ENCODE data around the gene TESK2. TPM values are rescaled to one million over a fixed set of nuclear protein-coding genes. Genes with fewer than 3 reads are reported as not detected.

Gene TESK2
- total and polyA plus RNA-seq, 2 experiments from 2014 or later = 1.1 to 1.5 TPM

- Histone ChIP-seq H3K27me3 (replicated peaks; ENCODE audit: insufficient read depth) (no peaks in the 10 kb centered on the region), H3K4me2 (ENCODE audit: unreplicated experiment) (no peak overlapping the region), H2AFZ (no peak overlapping the region), H3K4me1 (ENCODE audit: insufficient read depth) (no peaks in the 10 kb centered on the region), H3K36me3 (ENCODE audit: low read depth) (no peaks in the 10 kb centered on the region), H3F3A (ENCODE audit: insufficient read depth) (no peaks in the 10 kb centered on the region), H3K9me2 (ENCODE audit: insufficient read depth) (no peaks in the 10 kb centered on the region), H3K79me2 (ENCODE audit: insufficient read depth) (no peaks in the 10 kb centered on the region), H3K9ac (no peak overlapping the region), H3K4me3 (no peak overlapping the region), H3K9me3 (ENCODE audit: low read depth) (no peaks in the 10 kb centered on the region), H4K20me1 (ENCODE audit: insufficient read depth) (no peaks in the 10 kb centered on the region), H3K27ac (no peak overlapping the region)
- DNase-seq = no peak
- in situ Hi-C loops (cut with MboI) = no loop called here
- TF ChIP-seq EZH2phosphoT487 (IDR thresholded peaks at IDR 0.05; ENCODE audit: insufficient read depth, low read depth) = no peak
- WGBS, 2 experiments (ENCODE audit: low coverage in 1 of 2, low lambda C conversion rate in 2 of 2, missing lambda C conversion rate in 2 of 2) = 81 to 86% methylated on average over 4 of the region's 4 CpGs
Measured at GRCh38 chr1:45397285-45397684, 93.7 kb downstream of the TESK2 start.

GRCh38 chr1:45395582-45395981, 95.4 kb downstream of the TESK2 start:
- TF ChIP-seq EZH2 (IDR thresholded peaks at IDR 0.05; ENCODE audit: insufficient read depth, poor library complexity, severe bottlenecking) = no peak
- TF ChIP-seq EZH2phosphoT487 (IDR thresholded peaks at IDR 0.05; ENCODE audit: insufficient read depth, low read depth) = no peak
- Histone ChIP-seq H3K9ac (no peak overlapping the region), H3K27ac (no peak overlapping the region), H3K4me2 (ENCODE audit: unreplicated experiment) (no peak overlapping the region), H3K79me2 (ENCODE audit: insufficient read depth) (no peaks in the 10 kb centered on the region), H3K9me3 (ENCODE audit: low read depth) (no peaks in the 10 kb centered on the region), H3F3A (ENCODE audit: insufficient read depth) (no peaks in the 10 kb centered on the region), H3K4me1 (ENCODE audit: insufficient read depth) (no peaks in the 10 kb centered on the region), H3K36me3 (ENCODE audit: low read depth) (no peaks in the 10 kb centered on the region), H3K9me2 (ENCODE audit: insufficient read depth) (no peaks in the 10 kb centered on the region), H4K20me1 (ENCODE audit: insufficient read depth) (no peaks in the 10 kb centered on the region), H3K4me3 (no peak overlapping the region), H2AFZ (no peak overlapping the region), H3K27me3 (replicated peaks; ENCODE audit: insufficient read depth) (no peaks in the 10 kb centered on the region)
- 91 to 96% methylated on average over 1 of the region's 1 CpG for WGBS, 2 experiments (ENCODE audit: low coverage in 1 of 2, low lambda C conversion rate in 2 of 2, missing lambda C conversion rate in 2 of 2)
- DNase-seq = no peak
- in situ Hi-C loops (cut with MboI) = no loop called here

GRCh38 chr1:45395051-45395450, 95.9 kb downstream of the TESK2 start:
- 85 to 90% methylated on average over 2 of the region's 2 CpGs for WGBS, 2 experiments (ENCODE audit: low coverage in 1 of 2, low lambda C conversion rate in 2 of 2, missing lambda C conversion rate in 2 of 2)
- H3K9me3 ChIP-seq (ENCODE audit: low read depth) = no peaks in the 10 kb centered on the region
- no peak overlapping the region for H2AFZ ChIP-seq
- H3F3A ChIP-seq (ENCODE audit: insufficient read depth) = no peaks in the 10 kb centered on the region
- H3K9ac ChIP-seq = no peak overlapping the region
- no peaks in the 10 kb centered on the region for H3K27me3 ChIP-seq (replicated peaks; ENCODE audit: insufficient read depth)
- H3K4me3 ChIP-seq = no peak overlapping the region
- in situ Hi-C loops (cut with MboI) = no loop called here
- H3K27ac ChIP-seq = no peak overlapping the region
- no peaks in the 10 kb centered on the region for H3K36me3 ChIP-seq (ENCODE audit: low read depth)
- H4K20me1 ChIP-seq (ENCODE audit: insufficient read depth) = no peaks in the 10 kb centered on the region
- H3K9me2 ChIP-seq (ENCODE audit: insufficient read depth) = no peaks in the 10 kb centered on the region
- H3K4me1 ChIP-seq (ENCODE audit: insufficient read depth) = no peaks in the 10 kb centered on the region
- TF ChIP-seq EZH2phosphoT487 (IDR thresholded peaks at IDR 0.05; ENCODE audit: insufficient read depth, low read depth) (no peak), EZH2 (IDR thresholded peaks at IDR 0.05; ENCODE audit: insufficient read depth, poor library complexity, severe bottlenecking) (no peak)
- no peak overlapping the region for H3K4me2 ChIP-seq (ENCODE audit: unreplicated experiment)
- no peaks in the 10 kb centered on the region for H3K79me2 ChIP-seq (ENCODE audit: insufficient read depth)
- no peak for DNase-seq

GRCh38 chr1:45394342-45394741, 96.6 kb downstream of the TESK2 start:
- H3K27me3 ChIP-seq (replicated peaks; ENCODE audit: insufficient read depth) = no peaks in the 10 kb centered on the region
- no peak overlapping the region for H2AFZ ChIP-seq
- no peaks in the 10 kb centered on the region for H3K79me2 ChIP-seq (ENCODE audit: insufficient read depth)
- no peaks in the 10 kb centered on the region for H3K36me3 ChIP-seq (ENCODE audit: low read depth)
- no peak for DNase-seq
- H3K4me1 ChIP-seq (ENCODE audit: insufficient read depth) = no peaks in the 10 kb centered on the region
- H3K4me3 ChIP-seq = no peak overlapping the region
- H3K27ac ChIP-seq = no peak overlapping the region
- H3K4me2 ChIP-seq (ENCODE audit: unreplicated experiment) = no peak overlapping the region
- TF ChIP-seq EZH2 (IDR thresholded peaks at IDR 0.05; ENCODE audit: insufficient read depth, poor library complexity, severe bottlenecking) (no peak), EZH2phosphoT487 (IDR thresholded peaks at IDR 0.05; ENCODE audit: insufficient read depth, low read depth) (no peak)
- H4K20me1 ChIP-seq (ENCODE audit: insufficient read depth) = no peaks in the 10 kb centered on the region
- no peaks in the 10 kb centered on the region for H3K9me3 ChIP-seq (ENCODE audit: low read depth)
- no peak overlapping the region for H3K9ac ChIP-seq
- 94 to 97% methylated on average over 3 of the region's 3 CpGs for whole genome bisulfite sequencing, 2 experiments (ENCODE audit: low coverage in 1 of 2, low lambda C conversion rate in 2 of 2, missing lambda C conversion rate in 2 of 2)
- H3F3A ChIP-seq (ENCODE audit: insufficient read depth) = no peaks in the 10 kb centered on the region
- no peaks in the 10 kb centered on the region for H3K9me2 ChIP-seq (ENCODE audit: insufficient read depth)
- in situ Hi-C loops (cut with MboI) = no loop called here

GRCh38 chr1:45393718-45394302, 97.2 kb downstream of the TESK2 start:
- no peaks in the 10 kb centered on the region for H3K27me3 ChIP-seq (replicated peaks; ENCODE audit: insufficient read depth)

More at GRCh38 chr1:45393718-45394302, 97.2 kb downstream of the TESK2 start:
- Histone ChIP-seq H3K4me3 (no peak overlapping the region), H3F3A (ENCODE audit: insufficient read depth) (no peaks in the 10 kb centered on the region), H3K4me2 (ENCODE audit: unreplicated experiment) (no peak overlapping the region), H3K27ac (no peak overlapping the region), H3K9ac (no peak overlapping the region), H3K9me2 (ENCODE audit: insufficient read depth) (no peaks in the 10 kb centered on the region), H4K20me1 (ENCODE audit: insufficient read depth) (no peaks in the 10 kb centered on the region), H3K79me2 (ENCODE audit: insufficient read depth) (no peaks in the 10 kb centered on the region), H3K9me3 (ENCODE audit: low read depth) (no peaks in the 10 kb centered on the region), H3K4me1 (ENCODE audit: insufficient read depth) (no peaks in the 10 kb centered on the region), H3K36me3 (ENCODE audit: low read depth) (no peaks in the 10 kb centered on the region), H2AFZ (no peak overlapping the region)
- WGBS, 2 experiments (ENCODE audit: low coverage in 1 of 2, low lambda C conversion rate in 2 of 2, missing lambda C conversion rate in 2 of 2) = 82% methylated on average over 6 of the region's 6 CpGs
- DNase-seq = no peak
- in situ Hi-C loops (cut with MboI) = no loop called here
- TF ChIP-seq EZH2phosphoT487 (IDR thresholded peaks at IDR 0.05; ENCODE audit: insufficient read depth, low read depth) = no peak
- no peak for TF ChIP-seq EZH2 (IDR thresholded peaks at IDR 0.05; ENCODE audit: insufficient read depth, poor library complexity, severe bottlenecking)

All from GM23248 (cell line).